IPS-11a (cell line): ENCODE data around the gene COG7.
"Not testable (repeated sequence)": the region's sequence is repeated elsewhere in the genome, so short reads cannot be mapped to it uniquely, and the experiment has no call there.

Experiments
- H3K4me3 ChIP-seq: one replicate; pipeline ENCODE4 v1.5.1; 2013; ENCODE audit warnings: low read depth, low read length, control low read depth

Gene COG7

DNA sequence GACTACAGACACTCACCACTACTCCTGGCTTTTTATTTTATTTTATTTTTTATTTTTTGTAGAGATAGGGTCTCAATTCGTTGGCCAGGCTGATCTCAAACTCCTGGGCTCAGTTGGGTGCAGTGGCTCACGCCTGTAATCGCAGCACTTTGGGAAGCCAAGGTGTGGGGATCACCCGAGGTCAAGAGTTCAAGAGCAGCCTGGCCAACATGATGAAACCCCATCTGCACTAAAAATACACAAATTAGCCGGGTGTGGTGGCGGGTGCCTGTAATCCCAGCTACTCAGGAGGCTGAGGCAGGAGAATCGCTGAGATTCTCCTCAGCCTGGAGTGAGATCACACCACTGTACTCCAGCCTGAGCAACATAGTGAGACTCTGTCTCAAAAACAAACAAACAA lies 86.6 kb downstream of the COG7 start:
- not testable (repeated sequence) for H3K4me3 ChIP-seq

DNA sequence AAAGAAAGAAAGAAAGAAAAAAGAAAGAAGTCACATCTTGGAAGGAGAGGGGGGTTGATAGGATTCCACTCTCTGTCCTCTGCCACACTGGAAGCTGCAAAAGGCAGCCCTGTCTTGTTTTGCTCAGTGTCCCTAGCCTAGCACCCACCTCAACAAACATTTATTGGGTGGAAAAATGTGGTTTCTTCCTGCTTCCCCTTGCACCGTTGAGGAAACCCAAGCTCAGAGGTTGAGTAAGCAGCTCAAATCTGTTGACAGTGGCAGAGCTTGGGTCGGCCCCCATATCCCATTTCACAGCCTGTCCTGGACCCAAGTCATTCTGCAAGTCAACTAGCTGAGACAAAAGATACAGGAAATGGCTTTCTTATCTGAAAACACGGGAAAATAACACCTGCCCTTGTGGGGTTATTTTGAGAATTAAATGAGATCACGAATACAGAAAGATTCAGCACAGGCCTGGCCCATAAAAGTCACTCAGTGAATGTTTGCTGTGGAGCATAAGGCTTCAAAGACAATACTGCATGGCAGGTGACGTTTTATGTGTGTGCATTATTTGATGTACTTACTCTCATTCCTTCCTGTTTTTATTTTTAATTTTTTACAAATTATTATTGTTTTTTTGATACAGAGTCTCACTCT lies 87.3 kb downstream of the COG7 start:
- H3K4me3 ChIP-seq, result no peak overlapping the region

DNA sequence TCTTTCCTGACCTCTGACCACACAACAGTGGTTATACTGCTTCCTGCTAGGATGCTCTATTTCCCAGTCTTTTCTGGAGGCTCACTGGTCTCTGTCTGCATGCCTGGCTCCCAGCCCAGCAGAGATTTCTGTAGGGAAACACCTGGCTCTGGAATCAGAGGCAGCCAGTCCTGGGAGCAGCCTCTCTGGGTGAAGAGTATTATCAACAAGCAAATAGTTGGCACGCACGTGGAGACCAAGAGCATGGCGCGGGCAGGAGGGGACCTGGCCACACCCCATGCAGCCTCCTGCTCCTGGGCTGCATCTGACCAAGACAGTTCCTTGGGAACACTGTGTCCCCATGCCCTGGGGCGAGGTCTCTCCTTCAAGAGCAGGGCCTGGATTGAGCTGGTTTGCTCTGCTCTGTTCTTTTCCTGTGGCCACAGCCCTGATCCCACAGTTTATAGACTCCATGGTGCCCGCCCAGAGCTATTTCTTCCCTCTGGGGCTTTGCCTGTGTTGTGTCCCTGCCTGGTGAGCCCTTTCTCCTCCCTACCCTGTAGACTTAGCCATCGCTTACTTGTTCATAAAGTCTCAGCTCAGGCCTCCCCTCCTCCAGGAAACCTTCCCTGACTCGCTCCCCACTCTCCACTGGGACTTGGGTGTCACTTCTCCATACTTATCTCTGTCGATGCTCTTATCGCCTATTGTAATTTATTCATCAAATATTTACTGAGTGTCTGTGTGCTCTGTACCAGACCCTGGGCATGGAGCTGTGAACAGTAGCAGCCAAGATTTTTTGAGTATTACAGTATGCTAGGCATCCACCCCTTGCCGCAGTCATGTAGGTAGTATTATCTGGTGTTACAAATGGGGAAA lies 90.3 kb downstream of the COG7 start:
- no peak overlapping the region for H3K4me3 ChIP-seq

DNA sequence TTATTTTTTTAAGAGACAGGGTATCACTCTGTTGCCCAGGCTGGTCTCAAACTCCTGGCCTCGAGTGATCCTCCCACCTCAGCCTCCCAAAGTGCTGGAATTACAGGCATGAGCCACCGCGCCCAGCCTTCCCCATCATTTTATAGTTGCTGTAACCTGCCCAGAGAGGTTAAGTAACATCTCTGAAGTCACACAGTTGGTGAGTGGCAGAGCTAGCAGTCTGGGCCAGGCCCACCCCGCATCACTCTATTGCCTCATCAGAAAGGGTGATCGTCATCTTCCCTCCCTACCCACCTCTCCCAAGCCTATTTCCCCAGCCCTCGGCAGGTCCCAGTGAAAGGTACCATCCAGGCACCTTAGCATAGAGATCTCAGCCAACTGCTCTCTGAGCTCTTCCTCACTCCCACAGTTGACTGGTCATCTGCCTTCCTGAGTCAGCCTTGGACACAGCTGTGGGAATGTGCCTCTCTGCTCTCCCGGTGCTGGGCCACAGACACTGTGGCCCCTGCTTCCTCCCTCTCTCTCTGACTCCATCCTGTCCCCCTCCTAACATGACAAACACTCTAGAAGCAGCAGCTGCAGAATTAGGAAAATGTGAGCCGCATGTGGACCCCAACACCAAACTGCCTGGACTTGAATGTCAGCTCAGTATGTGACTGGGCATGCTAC lies 93.8 kb downstream of the COG7 start:
- no peak overlapping the region for H3K4me3 ChIP-seq

DNA sequence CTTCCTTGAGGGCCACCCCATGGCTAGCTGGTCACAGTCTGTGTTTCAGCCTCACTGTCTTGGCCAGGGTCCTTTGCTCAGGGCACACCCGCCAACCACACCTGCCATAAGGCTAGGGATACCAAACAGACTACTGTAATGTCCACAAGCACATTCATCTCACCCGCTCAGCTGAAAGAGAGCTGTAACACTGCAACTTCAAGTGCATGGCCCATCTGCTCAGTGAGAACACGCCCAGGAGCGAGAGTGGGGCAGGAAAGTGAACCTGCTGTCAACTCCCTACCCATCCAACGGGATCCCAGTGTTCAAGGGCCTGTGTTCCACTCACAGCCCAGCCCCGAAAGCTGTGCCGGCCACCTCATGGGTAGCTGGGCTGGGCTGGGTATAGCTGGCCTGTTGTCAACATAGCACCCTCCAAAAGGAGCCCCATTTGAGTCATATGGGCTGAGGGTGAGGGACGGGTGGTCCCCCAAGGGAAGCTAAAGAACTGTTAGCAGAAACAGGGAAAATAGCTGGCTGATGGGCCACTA lies 95.2 kb downstream of the COG7 start:
- H3K4me3 ChIP-seq, result no peak overlapping the region

DNA sequence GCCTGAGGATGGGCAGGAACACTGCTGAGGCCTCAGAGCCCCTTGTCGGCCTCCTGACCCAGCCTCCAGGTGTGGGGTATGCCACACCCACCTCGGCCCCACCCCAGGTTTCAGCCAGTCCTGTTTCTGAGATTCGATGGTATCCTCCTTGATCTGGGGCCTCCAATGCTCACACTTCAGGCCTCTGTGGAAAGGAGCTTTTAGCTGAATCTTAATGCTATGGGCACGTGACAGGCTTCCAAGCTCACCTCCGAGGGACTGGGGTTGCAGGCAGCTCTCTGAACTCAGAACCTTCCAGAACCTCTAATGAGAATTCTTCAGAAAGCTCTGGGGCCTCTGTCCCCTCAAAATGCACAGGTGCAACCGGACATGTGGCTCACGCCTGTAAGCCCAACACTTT lies 96.0 kb downstream of the COG7 start:
- H3K4me3 ChIP-seq, result no peak overlapping the region

DNA sequence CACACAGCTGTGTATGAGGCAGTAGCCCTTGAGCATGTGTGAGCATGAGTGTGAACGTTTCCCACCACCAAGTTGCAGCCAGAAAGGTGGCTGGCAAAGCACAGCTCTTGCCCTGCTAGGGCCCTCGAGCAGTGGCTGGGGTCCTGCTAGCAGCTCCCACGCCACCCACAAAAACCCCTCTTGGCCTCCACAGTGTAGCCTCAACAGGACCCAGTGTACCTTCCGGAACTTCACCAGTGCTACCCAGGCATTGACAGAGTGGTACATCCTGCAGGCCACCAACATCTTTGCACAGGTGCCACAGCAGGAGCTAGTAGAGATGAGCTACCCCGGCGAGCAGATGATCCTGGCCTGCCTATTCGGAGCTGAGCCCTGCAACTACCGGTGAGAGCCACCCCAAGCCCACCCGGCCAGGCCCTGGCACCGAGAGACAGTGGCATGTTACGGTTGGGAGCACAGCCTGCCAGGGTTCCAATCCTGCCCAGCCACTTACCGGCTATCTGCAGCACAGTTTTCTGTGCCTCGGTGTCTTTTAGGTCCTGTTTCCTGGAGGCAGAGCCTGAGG lies 97.8 kb downstream of the COG7 start:
- H3K4me3 ChIP-seq, result no peak overlapping the region

DNA sequence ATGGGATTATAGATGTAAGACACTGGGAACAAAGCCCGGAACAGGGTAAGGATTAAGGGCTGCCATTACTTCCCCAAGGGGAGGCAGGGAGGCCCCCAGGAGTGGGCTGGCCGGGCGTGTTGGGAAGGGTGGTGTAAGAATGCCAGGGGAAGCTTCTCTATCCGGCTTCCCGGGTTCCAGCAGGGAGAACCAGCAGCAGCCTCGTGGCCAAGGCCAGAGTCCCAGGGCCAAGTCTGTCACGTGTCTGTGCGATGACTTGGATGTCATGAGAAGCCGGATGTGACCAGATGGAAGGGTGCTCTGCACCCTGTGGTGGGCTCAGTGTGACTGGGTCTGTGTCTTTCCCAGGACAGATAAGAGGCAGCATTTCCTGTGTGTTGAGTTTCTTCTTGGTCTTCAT lies 98.7 kb downstream of the COG7 start:
- no peak overlapping the region for H3K4me3 ChIP-seq

DNA sequence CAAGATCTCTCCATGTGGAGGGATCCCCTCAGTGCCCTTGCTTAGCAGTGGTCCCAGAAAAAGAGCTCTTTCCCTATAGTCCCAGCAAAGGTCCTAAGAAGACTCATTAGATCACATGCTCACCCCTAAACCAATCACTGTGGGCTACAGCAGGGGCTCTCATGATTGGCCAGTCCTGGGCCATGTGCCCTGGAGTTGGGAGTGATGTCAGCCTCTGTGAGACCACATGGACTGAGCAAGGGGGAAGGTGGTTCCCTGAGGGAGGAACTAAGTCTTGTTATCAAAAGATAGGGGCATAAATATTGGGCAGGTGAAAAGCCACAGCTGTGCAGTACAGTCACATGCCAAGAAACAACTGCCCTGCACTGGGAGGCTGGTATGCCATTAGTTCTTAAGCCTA lies 99.5 kb downstream of the COG7 start:
- H3K4me3 ChIP-seq, result no peak overlapping the region

DNA sequence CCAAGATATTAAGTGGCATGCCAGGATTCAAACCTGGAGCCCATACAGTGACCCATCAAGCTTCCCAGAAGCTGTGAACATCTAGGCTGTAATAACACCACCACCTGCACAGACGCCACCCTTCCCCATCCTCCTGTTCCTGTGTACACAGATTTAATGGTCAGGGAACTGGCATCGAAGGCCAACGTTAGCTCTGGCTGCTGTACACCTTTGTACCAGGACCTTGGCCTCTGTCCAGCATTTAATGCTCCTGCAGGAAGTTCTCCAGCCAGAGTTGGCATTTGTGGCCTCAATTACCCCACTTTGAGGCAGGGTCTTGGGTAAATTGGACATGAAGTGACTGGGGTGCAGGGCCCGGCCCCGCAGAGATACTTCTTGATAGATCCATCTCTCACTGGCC lies 101.6 kb downstream of the COG7 start:
- no peak overlapping the region for H3K4me3 ChIP-seq

DNA sequence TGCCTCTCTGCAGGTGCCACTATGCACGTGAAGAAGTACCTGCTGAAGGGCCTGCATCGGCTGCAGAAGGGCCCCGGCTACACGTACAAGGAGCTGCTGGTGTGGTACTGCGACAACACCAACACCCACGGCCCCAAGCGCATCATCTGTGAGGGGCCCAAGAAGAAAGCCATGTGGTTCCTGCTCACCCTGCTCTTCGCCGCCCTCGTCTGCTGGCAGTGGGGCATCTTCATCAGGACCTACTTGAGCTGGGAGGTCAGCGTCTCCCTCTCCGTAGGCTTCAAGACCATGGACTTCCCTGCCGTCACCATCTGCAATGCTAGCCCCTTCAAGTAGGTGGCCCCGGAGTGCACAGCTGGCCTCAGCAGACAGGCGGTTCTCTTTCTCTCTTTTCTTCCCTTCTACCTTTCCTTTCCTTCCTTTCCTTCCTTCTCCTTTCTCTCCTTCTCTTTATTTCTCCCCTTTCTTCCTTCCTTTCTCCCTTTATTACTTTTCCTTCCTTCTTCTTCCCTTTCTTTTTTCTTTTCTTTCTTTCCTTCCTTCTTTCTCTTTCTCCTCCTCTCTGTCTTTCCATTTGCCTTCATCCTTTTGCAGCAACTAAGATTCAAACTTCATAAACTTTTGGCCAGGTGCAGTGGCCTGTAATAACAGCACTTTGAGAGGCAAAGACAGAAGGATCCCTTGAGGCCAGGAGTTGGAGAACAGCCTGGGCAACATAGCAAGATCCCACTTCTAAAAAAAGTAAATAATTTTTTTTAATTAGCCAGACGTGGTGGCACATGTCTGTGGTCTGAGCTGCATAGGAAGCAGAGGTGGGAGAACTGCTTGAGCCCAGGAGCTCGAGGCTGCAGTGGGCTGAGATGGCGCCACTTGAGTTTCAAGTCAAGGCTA lies 104.2 kb downstream of the COG7 start:
- no peak overlapping the region for H3K4me3 ChIP-seq

DNA sequence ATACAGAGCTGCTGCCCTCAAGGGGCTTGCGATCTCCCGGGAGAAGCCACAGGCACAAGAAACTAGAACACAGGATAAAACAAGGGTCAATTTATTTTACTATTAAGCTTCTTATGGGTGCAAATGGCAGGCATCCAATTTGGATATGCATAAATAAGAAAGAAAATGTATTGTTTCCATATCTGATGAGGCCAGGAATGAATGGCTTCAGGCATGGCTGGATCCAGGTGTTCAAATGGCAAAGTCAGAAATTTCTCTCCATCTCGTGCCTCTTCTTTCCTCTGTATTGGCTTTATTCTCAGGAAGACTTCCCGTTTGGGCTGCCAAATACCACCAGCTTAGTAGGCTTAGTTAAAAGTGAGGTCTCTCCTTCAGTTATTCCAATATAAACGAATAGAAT lies 107.8 kb downstream of the COG7 start:
- no peak overlapping the region for H3K4me3 ChIP-seq

DNA sequence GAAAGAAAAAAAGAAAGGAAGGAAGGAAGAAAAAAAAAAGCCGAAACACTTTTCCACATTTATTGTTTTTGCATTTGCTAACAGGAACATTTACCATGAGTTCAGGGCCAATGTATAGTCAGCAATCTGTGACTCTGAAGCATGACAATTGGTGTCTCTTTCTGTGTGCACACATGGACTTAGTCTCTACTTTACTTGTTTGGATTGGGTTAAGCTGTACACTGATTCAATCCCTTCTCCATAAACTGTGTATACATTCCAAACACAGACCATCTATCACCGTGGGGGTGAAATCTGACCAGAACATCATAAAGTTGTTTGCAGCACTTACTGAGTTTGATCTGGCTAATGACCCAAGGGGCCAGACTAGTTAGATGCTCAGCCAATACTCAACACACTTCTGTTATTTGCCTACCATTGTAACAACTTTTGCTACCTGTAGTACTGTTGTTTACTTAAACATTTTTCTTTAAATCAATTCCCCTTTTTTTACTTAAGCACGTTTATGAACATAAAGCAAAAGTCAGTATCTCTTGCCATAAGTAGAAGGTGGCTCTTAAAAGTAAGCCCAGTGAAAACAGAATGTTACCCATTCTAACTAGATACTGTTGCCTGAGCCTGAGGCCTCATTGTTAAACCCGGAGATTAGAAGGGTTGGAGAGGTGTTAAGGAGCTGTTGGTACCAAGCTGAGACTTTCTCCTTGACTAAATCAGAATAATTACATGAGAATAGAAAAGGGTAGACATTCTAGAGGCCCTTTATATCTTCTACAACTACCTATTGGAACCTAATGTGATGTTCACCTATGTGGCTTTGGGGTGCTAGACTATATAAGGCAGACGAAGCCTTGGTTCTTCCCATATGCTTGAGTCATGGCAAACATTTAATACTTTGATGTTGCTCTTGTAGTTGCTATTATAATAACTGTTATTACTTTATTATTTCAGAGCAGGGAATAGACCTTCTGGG lies 109.1 kb downstream of the COG7 start:
- no peak overlapping the region for H3K4me3 ChIP-seq

DNA sequence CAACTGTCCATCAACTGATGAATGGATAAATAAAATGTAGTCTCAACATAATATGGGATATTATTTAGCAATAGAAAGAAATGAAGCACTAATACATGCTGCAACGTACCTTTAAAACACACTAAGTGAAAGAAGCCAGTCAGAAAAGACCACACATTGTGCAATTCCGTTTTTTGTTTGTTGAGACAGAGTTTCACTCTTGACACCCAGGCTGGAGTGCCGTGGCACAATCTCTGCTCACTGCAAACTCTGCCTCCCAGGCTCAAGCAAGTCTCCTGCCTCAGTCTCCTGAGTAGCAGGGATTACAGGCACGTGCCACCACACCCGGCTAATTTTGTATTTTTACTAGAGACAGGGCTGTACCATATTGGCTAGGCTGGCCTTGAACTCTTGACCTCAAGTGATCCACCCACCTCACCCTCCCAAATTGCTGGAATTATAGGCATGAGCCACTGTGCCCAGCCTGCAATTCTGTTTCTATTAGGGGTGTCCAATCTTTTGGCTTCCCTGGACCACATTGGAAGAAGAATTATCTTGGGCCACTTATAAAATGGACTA lies 110.8 kb downstream of the COG7 start:
- H3K4me3 ChIP-seq, result no peak overlapping the region

DNA sequence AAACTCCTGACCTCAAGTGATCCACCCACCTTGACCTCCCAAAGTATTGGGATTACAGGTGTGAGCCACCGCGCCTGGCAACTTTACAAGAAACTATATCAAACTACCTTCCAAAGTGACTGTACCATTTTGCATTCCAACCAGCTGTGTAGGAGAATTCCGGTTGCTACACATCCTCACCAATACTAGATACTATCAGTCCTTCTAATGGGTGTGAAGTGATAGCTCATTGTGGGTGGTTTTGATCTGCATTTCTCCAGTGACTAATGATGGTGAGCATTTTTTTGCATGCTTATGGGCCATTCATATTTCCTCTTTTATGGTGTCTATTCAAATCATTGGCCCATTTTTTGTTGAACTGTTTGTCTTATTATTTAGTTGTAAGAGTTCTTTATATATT lies 113.2 kb downstream of the COG7 start:
- no peak overlapping the region for H3K4me3 ChIP-seq
